Vagina (tissue), 2 donors: ENCODE measurements around the gene CDK14. TPM values are rescaled to one million over a fixed set of nuclear protein-coding genes. Genes with fewer than 3 reads are reported as not detected.

Experiments used
- DNase-seq, 2 donors: peaks; one replicate each; pipeline ENCODE4 v3.0.0-alpha.2; 2017; ENCODE audit errors: extremely low spot score in 2 of 2
- H3K27ac ChIP-seq: fragments of 200-600 bp; sonication (generic); one replicate; pipeline ENCODE4 v1.5.1; 2019
- H3K27me3 ChIP-seq: fragments of 200-600 bp; sonication (generic); one replicate; pipeline ENCODE4 v1.5.1; 2019
- H3K36me3 ChIP-seq, 2 donors: fragments of 200-600 bp; sonication (generic); one replicate each; pipeline ENCODE4 v1.5.1; 2017 to 2019
- H3K4me1 ChIP-seq: fragments of 200-600 bp; sonication (generic); one replicate; pipeline ENCODE4 v1.5.1; 2019
- H3K4me3 ChIP-seq, 2 donors: fragments of 200-600 bp; sonication (generic); 1 replicate in 1 of 2; 2 replicates in 1 of 2; pipeline ENCODE4 v1.5.1; 2016 to 2019
- H3K9me3 ChIP-seq: fragments of 200-600 bp; sonication (generic); one replicate; pipeline ENCODE4 v1.5.1; 2019
- CTCF ChIP-seq, 3 experiments: fragments of 450-650 bp in 2 of 3; fragments of 200-600 bp in 1 of 3; sonication (generic) in 1 of 3; IDR thresholded peaks; one replicate each; pipeline ENCODE4 v1.5.1; 2017 to 2019; ENCODE audit warnings: antibody characterized with exemption in 3 of 3, mild to moderate bottlenecking in 2 of 3, moderate library complexity in 2 of 3
- POLR2A ChIP-seq, 2 donors: fragments of 450-650 bp; IDR thresholded peaks; one replicate each; pipeline ENCODE4 v1.6.1; 2017; ENCODE audit warnings: antibody characterized with exemption in 2 of 2, mild to moderate bottlenecking in 2 of 2, moderate library complexity in 2 of 2
- POLR2AphosphoS5 ChIP-seq, 2 donors: sonication (generic); formaldehyde crosslinking; IDR thresholded peaks; one replicate each; pipeline ENCODE4 v1.9.0; 2017; ENCODE audit warnings: antibody characterized with exemption in 2 of 2, mild to moderate bottlenecking in 2 of 2, low read depth in 1 of 2; ENCODE audit not compliant: insufficient read depth in 1 of 2
- intact Hi-C: fragments of 100-400 bp; cut with DNase I; formaldehyde crosslinking; loops from one replicate; pipeline ENCODE4 v1.15.1; 2023
- total RNA-seq: library from RNA; depleted of rRNA; stranded (reverse); fragments of >200 nt; gene quantifications from one replicate; pipeline ENCODE4 v1.2.3, GENCODE V29; 2016

Gene CDK14
- total RNA-seq, 1 donor from 2014 or later, result 21.6 TPM

GRCh38 chr7:90777041-90777440, 180.9 kb downstream of the CDK14 start:
- H3K4me3 ChIP-seq, result no peak overlapping the region
- no peak for DNase-seq
- no peaks in the 10 kb centered on the region for H3K36me3 ChIP-seq
- intact Hi-C loops, result no loop called here
- peaks cover 13% of the 10 kb centered on the region for H3K4me1 ChIP-seq
- no peaks in the 10 kb centered on the region for H3K27me3 ChIP-seq
- TF ChIP-seq CTCF (IDR thresholded peaks at IDR 0.05) (no peak), POLR2AphosphoS5 (IDR thresholded peaks at IDR 0.05; ENCODE audit: insufficient read depth in 1 of 2, low read depth in 1 of 2) (no peak), POLR2A (IDR thresholded peaks at IDR 0.05) (no peak)
- H3K9me3 ChIP-seq, result no peaks in the 10 kb centered on the region
- no peak overlapping the region for H3K27ac ChIP-seq

GRCh38 chr7:90777465-90777864, 181.3 kb downstream of the CDK14 start:
- Histone ChIP-seq H3K36me3 (no peaks in the 10 kb centered on the region), H3K27me3 (no peaks in the 10 kb centered on the region), H3K4me3 (no peak overlapping the region), H3K4me1 (peaks cover 13% of the 10 kb centered on the region), H3K9me3 (no peaks in the 10 kb centered on the region), H3K27ac (no peak overlapping the region)
- TF ChIP-seq POLR2AphosphoS5 (IDR thresholded peaks at IDR 0.05; ENCODE audit: insufficient read depth in 1 of 2, low read depth in 1 of 2), result no peak
- no peak for TF ChIP-seq CTCF (IDR thresholded peaks at IDR 0.05)
- no peak for TF ChIP-seq POLR2A (IDR thresholded peaks at IDR 0.05)
- no peak for DNase-seq
- intact Hi-C loops, result no loop called here

GRCh38 chr7:90777886-90778285, 181.8 kb downstream of the CDK14 start:
- Histone ChIP-seq H3K4me3 (no peak overlapping the region), H3K36me3 (no peaks in the 10 kb centered on the region), H3K4me1 (peaks cover 13% of the 10 kb centered on the region), H3K9me3 (no peaks in the 10 kb centered on the region), H3K27ac (no peak overlapping the region), H3K27me3 (no peaks in the 10 kb centered on the region)
- no peak for TF ChIP-seq POLR2A (IDR thresholded peaks at IDR 0.05)
- TF ChIP-seq POLR2AphosphoS5 (IDR thresholded peaks at IDR 0.05; ENCODE audit: insufficient read depth in 1 of 2, low read depth in 1 of 2), result no peak
- no peak for TF ChIP-seq CTCF (IDR thresholded peaks at IDR 0.05)
- intact Hi-C loops, result no loop called here
- DNase-seq, result no peak

GRCh38 chr7:90788052-90788451, 191.9 kb downstream of the CDK14 start:
- no peaks in the 10 kb centered on the region for H3K9me3 ChIP-seq
- intact Hi-C loops, result no loop called here
- no peaks in the 10 kb centered on the region for H3K36me3 ChIP-seq
- H3K27me3 ChIP-seq, result no peaks in the 10 kb centered on the region
- TF ChIP-seq CTCF (IDR thresholded peaks at IDR 0.05) (no peak), POLR2AphosphoS5 (IDR thresholded peaks at IDR 0.05; ENCODE audit: insufficient read depth in 1 of 2, low read depth in 1 of 2) (no peak), POLR2A (IDR thresholded peaks at IDR 0.05) (no peak)
- H3K4me3 ChIP-seq, result no peak overlapping the region
- H3K27ac ChIP-seq, result no peak overlapping the region
- H3K4me1 ChIP-seq, result no peaks in the 10 kb centered on the region
- no peak for DNase-seq

GRCh38 chr7:90789736-90790306, 193.7 kb downstream of the CDK14 start:
- Histone ChIP-seq H3K27ac (no peak overlapping the region), H3K9me3 (no peaks in the 10 kb centered on the region), H3K36me3 (no peaks in the 10 kb centered on the region), H3K4me3 (no peak overlapping the region), H3K4me1 (no peaks in the 10 kb centered on the region), H3K27me3 (no peaks in the 10 kb centered on the region)
- no peak for DNase-seq
- TF ChIP-seq POLR2AphosphoS5 (IDR thresholded peaks at IDR 0.05; ENCODE audit: insufficient read depth in 1 of 2, low read depth in 1 of 2) (no peak), CTCF (IDR thresholded peaks at IDR 0.05) (no peak), POLR2A (IDR thresholded peaks at IDR 0.05) (no peak)
- intact Hi-C loops, result no loop called here
